NCI-H510A treated with DMSO at 0.1 percent for 48 hours (cell line): ENCODE data around the gene GUSB.
"Not testable (repeated sequence)": the region's sequence is repeated elsewhere in the genome, so short reads cannot be mapped to it uniquely, and the experiment has no call there.

Source experiments
- DNase-seq: peaks from one replicate; lab custom pipeline; 2025; lab: John Stamatoyannopoulos, UW

Gene GUSB

GRCh38 chr7:65975814-65976445 lies 6.1 kb downstream of the GUSB start:
- no peak for DNase-seq

GRCh38 chr7:65974876-65975275 lies 7.1 kb downstream of the GUSB start:
- no peak for DNase-seq

- DNase-seq, result no peak
Observed at GRCh38 chr7:65974191-65974801, 7.7 kb downstream of the GUSB start.

GRCh38 chr7:65972976-65973375 lies 9.0 kb downstream of the GUSB start:
- DNase-seq, result no peak

- DNase-seq, result no peak
Observed at GRCh38 chr7:65971021-65971420, 11.0 kb downstream of the GUSB start.

- DNase-seq, result no peak
Observed at GRCh38 chr7:65968256-65969185, 13.5 kb downstream of the GUSB start.

GRCh38 chr7:65967361-65968155 lies 14.5 kb downstream of the GUSB start:
- DNase-seq, result no peak

GRCh38 chr7:65966146-65966545 lies 15.9 kb downstream of the GUSB start:
- DNase-seq, result no peak

GRCh38 chr7:65964671-65965070 lies 17.3 kb downstream of the GUSB start:
- not testable (repeated sequence) for DNase-seq

- no peak for DNase-seq
Observed at GRCh38 chr7:65962033-65962432, 20.0 kb downstream of the GUSB start.

GRCh38 chr7:65960351-65961074 lies 21.5 kb downstream of the GUSB start:
- no peak for DNase-seq

GRCh38 chr7:65955718-65956117 lies 26.3 kb downstream of the GUSB start:
- no peak for DNase-seq

GRCh38 chr7:65953890-65954450 lies 28.0 kb downstream of the GUSB start:
- DNase-seq, result no peak

GRCh38 chr7:65953001-65953720 lies 28.9 kb downstream of the GUSB start:
- DNase-seq, result no peak

- peak; percentile 4 for DNase-seq
Observed at GRCh38 chr7:65951837-65952578, 30.0 kb downstream of the GUSB start.

GRCh38 chr7:65946904-65947303 lies 35.1 kb downstream of the GUSB start:
- DNase-seq, result no peak

- not testable (repeated sequence) for DNase-seq
Observed at GRCh38 chr7:65945787-65946186, 36.2 kb downstream of the GUSB start.

GRCh38 chr7:65938336-65938895 lies 43.6 kb downstream of the GUSB start:
- no peak for DNase-seq

GRCh38 chr7:65937296-65937695 lies 44.7 kb downstream of the GUSB start:
- no peak for DNase-seq
